Amygdala (tissue), 56 donors: ENCODE measurements around the gene GSTCD.
"Not testable (repeated sequence)": the region's sequence is repeated elsewhere in the genome, so short reads cannot be mapped to it uniquely, and the experiment has no call there.

Experiments used
- DNase-seq, 56 donors: peaks; one replicate each; lab custom pipeline; 2025; lab: John Stamatoyannopoulos, UW

GSTCD gene

GRCh38 chr4:105714932-105715331 lies 6.3 kb downstream of the GSTCD start:
- DNase-seq = no peak

- DNase-seq = no peak
These were observed 7.2 kb downstream of the GSTCD start for GRCh38 chr4:105715692-105716278.

GRCh38 chr4:105719204-105719603 lies 10.6 kb downstream of the GSTCD start:
- DNase-seq = no peak

GRCh38 chr4:105725623-105726022 lies 17.0 kb downstream of the GSTCD start:
- DNase-seq = no peak

GRCh38 chr4:105729895-105730294 lies 21.3 kb downstream of the GSTCD start:
- DNase-seq = not testable (repeated sequence)

- peak in 1 of 56 donors; percentile 0 for DNase-seq
These were observed 26.6 kb downstream of the GSTCD start for GRCh38 chr4:105735217-105735616.

GRCh38 chr4:105741548-105741947 lies 33.0 kb downstream of the GSTCD start:
- DNase-seq = no peak

- DNase-seq = no peak
These were observed 39.6 kb downstream of the GSTCD start for GRCh38 chr4:105748222-105748621.

GRCh38 chr4:105751718-105752299 lies 43.2 kb downstream of the GSTCD start:
- DNase-seq = no peak

GRCh38 chr4:105753361-105753760 lies 44.8 kb downstream of the GSTCD start:
- no peak for DNase-seq

- no peak for DNase-seq
These were observed 46.8 kb downstream of the GSTCD start for GRCh38 chr4:105755375-105755774.

- DNase-seq = no peak
These were observed 50.4 kb downstream of the GSTCD start for GRCh38 chr4:105758958-105759357.

GRCh38 chr4:105765690-105766407 lies 57.3 kb downstream of the GSTCD start:
- DNase-seq = no peak

GRCh38 chr4:105767579-105767978 lies 59.0 kb downstream of the GSTCD start:
- DNase-seq = no peak

- not testable (repeated sequence) for DNase-seq
These were observed 61.9 kb downstream of the GSTCD start for GRCh38 chr4:105770524-105770923.

- not testable (repeated sequence) for DNase-seq
These were observed 63.5 kb downstream of the GSTCD start for GRCh38 chr4:105772065-105772464.

GRCh38 chr4:105775760-105776415 lies 67.3 kb downstream of the GSTCD start:
- DNase-seq = not testable (repeated sequence)

- DNase-seq = no peak
These were observed 71.6 kb downstream of the GSTCD start for GRCh38 chr4:105780176-105780575.

GRCh38 chr4:105784761-105785160 lies 76.2 kb downstream of the GSTCD start:
- no peak for DNase-seq

- no peak for DNase-seq
These were observed 77.2 kb downstream of the GSTCD start for GRCh38 chr4:105785792-105786191.

GRCh38 chr4:105786748-105787147 lies 78.2 kb downstream of the GSTCD start:
- DNase-seq = no peak
